ENCODE data around the gene PSMC2.

- TF ChIP-seq CTCF (conservative IDR thresholded peaks at IDR 0.05; ENCODE audit: low read depth, low read length): no peak
- TF ChIP-seq EZH2 (IDR thresholded peaks at IDR 0.05; ENCODE audit: low read length, unreplicated experiment): no peak
Measured at GRCh38 chr7:103389263-103389662, 41.8 kb downstream of the PSMC2 start.
